Measurements from ENCODE around the gene C5AR2. TPM values are rescaled to one million over a fixed set of nuclear protein-coding genes. Genes with fewer than 3 reads are reported as not detected.

Gene C5AR2
- total RNA-seq, 1 experiment from 2014 or later: not detected

DNA sequence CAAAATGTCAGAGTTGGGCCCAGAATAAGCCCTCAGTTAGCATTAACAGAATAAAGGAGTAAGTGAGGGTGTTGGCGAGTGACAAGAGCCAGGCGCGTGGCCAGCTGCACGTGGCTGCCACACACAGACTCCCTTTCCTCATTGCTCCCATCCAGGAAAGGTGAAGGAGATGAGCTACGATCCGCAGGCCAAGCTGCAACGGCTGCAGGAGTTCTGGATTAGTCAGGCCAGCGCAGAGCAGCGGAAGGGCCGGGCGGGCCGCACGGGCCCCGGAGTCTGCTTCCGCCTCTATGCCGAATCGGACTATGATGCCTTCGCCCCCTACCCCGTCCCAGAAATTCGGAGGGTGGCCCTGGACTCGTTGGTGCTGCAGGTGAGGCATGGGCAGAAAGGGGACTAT, 30.3 kb downstream of the C5AR2 start:
- Histone ChIP-seq H2BK20ac (ENCODE audit: low read depth, low read length, poor library complexity, severe bottlenecking) (no peak overlapping the region), H3K27ac (ENCODE audit: insufficient read length, low read depth, low read length) (no peak overlapping the region), H3K9me3 (ENCODE audit: control insufficient read depth, low read depth, low read length) (no peaks in the 10 kb centered on the region), H2AFZ (ENCODE audit: low read length) (no peak overlapping the region), H2BK5ac (ENCODE audit: insufficient read length, low read length) (no peak overlapping the region), H4K5ac (ENCODE audit: insufficient read length, low read depth, low read length) (no peak overlapping the region), H2BK12ac (ENCODE audit: insufficient read length, low read depth, low read length) (no peak overlapping the region), H3K79me1 (ENCODE audit: insufficient read depth, low read depth, low read length, poor library complexity, severe bottlenecking) (no peaks in the 10 kb centered on the region), H2AK5ac (ENCODE audit: insufficient read length, low read length) (no peak overlapping the region), H3K56ac (ENCODE audit: insufficient read length, low read depth, low read length) (no peak overlapping the region), H3K4ac (ENCODE audit: low read depth, low read length) (no peak overlapping the region), H4K91ac (ENCODE audit: insufficient read length, low read depth, low read length) (no peak overlapping the region), H3K18ac (ENCODE audit: insufficient read length, low read depth, low read length) (no peak overlapping the region), H3K14ac (ENCODE audit: insufficient read depth, low read length) (no peak overlapping the region), H3K4me1 (ENCODE audit: insufficient read depth, low read length) (no peaks in the 10 kb centered on the region), H2BK120ac (ENCODE audit: low read depth, low read length, poor library complexity, severe bottlenecking) (no peak overlapping the region), H3K23me2 (ENCODE audit: insufficient read length, low read depth, low read length, poor library complexity, severe bottlenecking) (no peaks in the 10 kb centered on the region), H3K23ac (ENCODE audit: insufficient read length, low read depth, low read length) (no peak overlapping the region), H3K79me2 (ENCODE audit: insufficient read depth, low read length) (no peaks in the 10 kb centered on the region), H4K20me1 (ENCODE audit: control insufficient read depth, insufficient read depth, insufficient read length) (no peaks in the 10 kb centered on the region), H3K27me3 (ENCODE audit: insufficient read depth, low read length) (no peaks in the 10 kb centered on the region), H3K4me2 (ENCODE audit: insufficient read depth, insufficient read length, low read length) (no peak overlapping the region), H3T11ph (ENCODE audit: low read length) (no peak overlapping the region), H3K9ac (ENCODE audit: extremely low read depth, insufficient read length, low read length) (no peak overlapping the region), H2BK15ac (ENCODE audit: low read depth, low read length) (no peak overlapping the region), H4K8ac (replicated peaks; ENCODE audit: insufficient read length, low read depth, low read length) (no peak overlapping the region)
- Mint-ChIP-seq H3K27ac (no peak overlapping the region), H3K9me3 (no peaks in the 10 kb centered on the region), H3K36me3 (ENCODE audit: insufficient read depth in 1 of 3, low read depth in 3 of 3) (peaks cover 69 to 92% (median 86%) of the 10 kb centered on the region in 3 experiments), H3K4me3 (no peak overlapping the region), H3K27me3 (ENCODE audit: low read depth) (no peaks in the 10 kb centered on the region), H3K4me1 (no peaks in the 10 kb centered on the region)
- DNase-seq: no peak
- TF ChIP-seq, protein P1, sequence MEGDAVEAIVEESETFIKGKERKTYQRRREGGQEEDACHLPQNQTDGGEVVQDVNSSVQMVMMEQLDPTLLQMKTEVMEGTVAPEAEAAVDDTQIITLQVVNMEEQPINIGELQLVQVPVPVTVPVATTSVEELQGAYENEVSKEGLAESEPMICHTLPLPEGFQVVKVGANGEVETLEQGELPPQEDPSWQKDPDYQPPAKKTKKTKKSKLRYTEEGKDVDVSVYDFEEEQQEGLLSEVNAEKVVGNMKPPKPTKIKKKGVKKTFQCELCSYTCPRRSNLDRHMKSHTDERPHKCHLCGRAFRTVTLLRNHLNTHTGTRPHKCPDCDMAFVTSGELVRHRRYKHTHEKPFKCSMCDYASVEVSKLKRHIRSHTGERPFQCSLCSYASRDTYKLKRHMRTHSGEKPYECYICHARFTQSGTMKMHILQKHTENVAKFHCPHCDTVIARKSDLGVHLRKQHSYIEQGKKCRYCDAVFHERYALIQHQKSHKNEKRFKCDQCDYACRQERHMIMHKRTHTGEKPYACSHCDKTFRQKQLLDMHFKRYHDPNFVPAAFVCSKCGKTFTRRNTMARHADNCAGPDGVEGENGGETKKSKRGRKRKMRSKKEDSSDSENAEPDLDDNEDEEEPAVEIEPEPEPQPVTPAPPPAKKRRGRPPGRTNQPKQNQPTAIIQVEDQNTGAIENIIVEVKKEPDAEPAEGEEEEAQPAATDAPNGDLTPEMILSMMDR (conservative IDR thresholded peaks at IDR 0.05): no peak
- no CpG with 5 or more reads among the region's 21 CpGs for WGBS (ENCODE audit: extremely low coverage, insufficient read length, low lambda C conversion rate)

All from H9 (cell line).